Measurements from ENCODE around the gene PTPRN2. TPM values are rescaled to one million over a fixed set of nuclear protein-coding genes. Genes with fewer than 3 reads are reported as not detected.

PTPRN2 gene
- total RNA-seq, 2 experiments from 2014 or later: 0.70 TPM; not detected in 1

DNA sequence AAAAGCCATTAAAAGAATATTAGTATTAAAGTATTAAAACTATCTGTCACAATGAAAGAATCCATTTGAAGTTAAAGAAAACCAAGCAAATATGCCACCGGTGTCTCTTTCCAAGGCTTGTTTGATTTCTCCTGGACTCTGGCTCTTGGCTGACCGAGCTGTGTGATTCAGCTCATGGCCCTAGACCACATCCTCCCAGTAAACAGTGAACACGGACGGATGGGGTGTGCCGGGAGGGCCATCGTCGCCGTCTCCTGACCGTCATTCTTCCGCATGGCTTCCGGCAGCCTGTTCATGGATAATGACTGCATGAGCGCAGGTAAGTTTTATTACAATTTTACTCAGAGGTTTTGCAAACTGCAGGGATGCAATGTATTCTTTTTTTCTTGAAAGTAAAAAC lies 1032.3 kb downstream of the PTPRN2 start:
- H3K9me2 ChIP-seq (ENCODE audit: insufficient read depth, low read length): no peaks in the 10 kb centered on the region
- no peak for TF ChIP-seq EZH2phosphoT487 (IDR thresholded peaks at IDR 0.05; ENCODE audit: borderline replicate concordance, low read depth, low read length)
- TF ChIP-seq CTCF (conservative IDR thresholded peaks at IDR 0.05; ENCODE audit: low read length): no peak
- POLR2A ChIA-PET: interaction anchor here (0.7 kb wide), 1 partner anchor 65 kb away, joined by 3 read pairs; no protein-coding TSS in a partner anchor
- H3K9me3 ChIP-seq (ENCODE audit: low read length): no peaks in the 10 kb centered on the region
- CTCF ChIA-PET (ENCODE audit: unreplicated experiment): no interaction called here
- H2AFZ ChIP-seq (ENCODE audit: low read length): no peak overlapping the region
- no peaks in the 10 kb centered on the region for H3K79me2 ChIP-seq (ENCODE audit: insufficient read depth, low read depth, low read length)
- H3K4me3 ChIP-seq (ENCODE audit: low read depth, low read length, poor library complexity, severe bottlenecking): no peak overlapping the region
- H3K4me1 ChIP-seq (ENCODE audit: insufficient read depth, low read length, poor library complexity, severe bottlenecking): no peaks in the 10 kb centered on the region
- no peak overlapping the region for H3K27ac ChIP-seq (ENCODE audit: low read depth, low read length, poor library complexity, severe bottlenecking)
- BruUV-seq (replicated peaks): no TSS peak
- no peaks in the 10 kb centered on the region for H4K20me1 ChIP-seq (ENCODE audit: insufficient read depth, low read length)
- H3K36me3 ChIP-seq (ENCODE audit: insufficient read depth, low read length): no peaks in the 10 kb centered on the region
- DNase-seq (ENCODE audit: low spot score): no peak
- intact Hi-C loops (cut with micrococcal nuclease; ENCODE audit: unreplicated experiment): no loop called here
- no peak overlapping the region for H3K4me2 ChIP-seq (ENCODE audit: low read length)

DNA sequence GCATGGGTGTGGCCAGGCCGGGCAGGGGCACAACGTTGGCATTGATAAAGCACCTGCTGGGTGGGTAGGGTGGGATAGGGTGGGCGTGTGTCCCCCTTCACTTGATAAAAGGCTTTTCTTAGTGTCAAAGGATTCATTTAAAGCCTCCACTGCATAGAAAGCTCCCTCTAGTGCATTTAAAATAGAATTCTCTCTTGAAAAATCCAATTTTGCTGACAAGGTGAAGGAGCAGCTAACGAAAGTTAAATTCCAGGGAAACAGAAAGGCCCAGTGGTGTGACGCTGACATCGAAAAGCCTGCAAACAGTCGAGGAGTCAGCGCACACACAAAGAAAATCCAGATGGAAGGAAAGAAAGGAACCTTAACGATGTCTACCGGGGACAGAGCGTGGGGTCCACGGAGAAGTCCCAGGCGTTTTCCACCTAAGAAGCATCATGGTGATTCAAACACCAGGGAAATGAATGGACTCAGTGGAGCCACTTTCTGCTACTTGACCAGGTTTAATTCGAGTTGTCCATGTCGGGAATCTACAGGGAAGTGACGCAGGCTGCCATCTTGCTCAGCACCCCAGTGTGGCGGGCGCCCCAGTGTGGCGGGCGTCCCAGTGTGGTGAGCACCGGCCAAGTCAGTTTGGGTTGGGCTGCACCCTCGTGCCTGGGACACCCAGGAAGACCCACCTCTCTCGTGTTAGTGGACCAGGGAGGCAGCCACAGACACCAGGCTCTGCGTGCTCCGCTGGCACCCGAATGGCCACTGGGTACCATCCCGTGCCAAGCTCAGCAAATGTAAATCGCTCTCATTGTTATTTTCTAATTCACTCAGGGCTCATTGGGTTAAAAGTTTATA lies 1033.0 kb downstream of the PTPRN2 start:
- Histone ChIP-seq H4K20me1 (ENCODE audit: insufficient read depth, low read length) (no peaks in the 10 kb centered on the region), H3K36me3 (ENCODE audit: insufficient read depth, low read length) (no peaks in the 10 kb centered on the region), H3K4me2 (ENCODE audit: low read length) (no peak overlapping the region), H3K4me3 (ENCODE audit: low read depth, low read length, poor library complexity, severe bottlenecking) (no peak overlapping the region), H2AFZ (ENCODE audit: low read length) (no peak overlapping the region), H3K79me2 (ENCODE audit: insufficient read depth, low read depth, low read length) (no peaks in the 10 kb centered on the region), H3K9me2 (ENCODE audit: insufficient read depth, low read length) (no peaks in the 10 kb centered on the region), H3K27ac (ENCODE audit: low read depth, low read length, poor library complexity, severe bottlenecking) (no peak overlapping the region), H3K4me1 (ENCODE audit: insufficient read depth, low read length, poor library complexity, severe bottlenecking) (no peaks in the 10 kb centered on the region), H3K9me3 (ENCODE audit: low read length) (no peaks in the 10 kb centered on the region)
- intact Hi-C loops (cut with micrococcal nuclease; ENCODE audit: unreplicated experiment): no loop called here
- ChIA-PET CTCF (ENCODE audit: unreplicated experiment) (no interaction called here), POLR2A (interaction anchor here (0.7 kb wide), 1 partner anchor 65 kb away, joined by 3 read pairs; no protein-coding TSS in a partner anchor)
- TF ChIP-seq EZH2phosphoT487 (IDR thresholded peaks at IDR 0.05; ENCODE audit: borderline replicate concordance, low read depth, low read length): no peak
- no peak for TF ChIP-seq CTCF (conservative IDR thresholded peaks at IDR 0.05; ENCODE audit: low read length)
- no peak for DNase-seq (ENCODE audit: low spot score)
- BruUV-seq (replicated peaks): no TSS peak

DNA sequence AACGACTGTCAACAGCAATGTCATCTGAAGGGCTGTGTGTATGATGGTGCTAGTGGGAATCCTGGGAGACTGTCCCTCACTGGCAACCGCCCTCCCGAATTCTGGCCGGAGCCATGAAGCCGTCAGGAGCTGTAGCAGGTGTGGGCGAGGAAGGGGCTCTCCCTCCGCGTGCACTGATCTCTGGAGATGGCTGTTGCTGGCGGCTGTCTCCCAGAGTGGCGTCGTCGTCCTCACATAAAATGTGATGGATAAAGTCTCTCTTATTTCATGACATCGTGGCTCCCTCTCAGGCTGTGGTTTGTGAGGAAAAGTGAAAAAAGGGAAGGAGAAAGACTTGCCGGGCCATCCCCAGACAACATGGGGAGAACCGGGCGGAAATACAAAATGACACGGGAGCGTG lies 1034.4 kb downstream of the PTPRN2 start:
- Histone ChIP-seq H3K79me2 (ENCODE audit: insufficient read depth, low read depth, low read length) (no peaks in the 10 kb centered on the region), H3K9me2 (ENCODE audit: insufficient read depth, low read length) (no peaks in the 10 kb centered on the region), H3K27ac (ENCODE audit: low read depth, low read length, poor library complexity, severe bottlenecking) (no peak overlapping the region), H3K4me1 (ENCODE audit: insufficient read depth, low read length, poor library complexity, severe bottlenecking) (no peaks in the 10 kb centered on the region), H2AFZ (ENCODE audit: low read length) (no peak overlapping the region), H3K4me2 (ENCODE audit: low read length) (no peak overlapping the region), H3K4me3 (ENCODE audit: low read depth, low read length, poor library complexity, severe bottlenecking) (no peak overlapping the region), H4K20me1 (ENCODE audit: insufficient read depth, low read length) (no peaks in the 10 kb centered on the region), H3K9me3 (ENCODE audit: low read length) (no peaks in the 10 kb centered on the region), H3K36me3 (ENCODE audit: insufficient read depth, low read length) (no peaks in the 10 kb centered on the region)
- intact Hi-C loops (cut with micrococcal nuclease; ENCODE audit: unreplicated experiment): no loop called here
- TF ChIP-seq CTCF (conservative IDR thresholded peaks at IDR 0.05; ENCODE audit: low read length): no peak
- no peak for TF ChIP-seq EZH2phosphoT487 (IDR thresholded peaks at IDR 0.05; ENCODE audit: borderline replicate concordance, low read depth, low read length)
- DNase-seq (ENCODE audit: low spot score): no peak
- BruUV-seq (replicated peaks): no TSS peak
- CTCF ChIA-PET (ENCODE audit: unreplicated experiment): no interaction called here
- POLR2A ChIA-PET: no interaction called here

All from OCI-LY7 (cell line).